HG02763 (cell line): ENCODE data around the gene ANKS1B.
"Not testable (repeated sequence)": the region's sequence is repeated elsewhere in the genome, so short reads cannot be mapped to it uniquely, and the experiment has no call there.

Source experiments
- ATAC-seq: cut with Tn5 transposase; IDR thresholded peaks from one replicate; pipeline ENCODE4 v1.9.1; 2021; ENCODE audit warnings: mild to moderate bottlenecking, moderate library complexity; ENCODE audit not compliant: unreplicated experiment

ANKS1B gene

DNA sequence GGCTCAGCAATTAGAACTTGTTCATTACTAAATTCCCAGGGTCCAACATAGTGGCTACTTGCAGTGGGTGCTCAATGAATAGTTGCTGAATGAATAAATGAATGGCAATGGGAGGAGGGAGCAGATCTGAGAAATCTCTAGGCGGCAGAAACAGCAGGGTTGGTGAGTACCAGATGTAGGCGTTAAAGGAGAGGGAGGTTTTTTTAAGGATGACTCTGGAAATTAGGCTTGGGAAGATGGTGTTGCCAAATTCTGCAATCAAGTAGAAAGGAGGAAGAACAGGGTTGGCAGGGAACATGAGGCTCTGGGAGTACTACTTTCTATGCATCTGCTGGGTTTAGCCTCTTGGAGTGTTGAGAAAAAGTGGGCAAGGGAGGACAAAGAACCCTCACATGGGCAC lies 1132.6 kb downstream of the ANKS1B start:
- no peak for ATAC-seq

DNA sequence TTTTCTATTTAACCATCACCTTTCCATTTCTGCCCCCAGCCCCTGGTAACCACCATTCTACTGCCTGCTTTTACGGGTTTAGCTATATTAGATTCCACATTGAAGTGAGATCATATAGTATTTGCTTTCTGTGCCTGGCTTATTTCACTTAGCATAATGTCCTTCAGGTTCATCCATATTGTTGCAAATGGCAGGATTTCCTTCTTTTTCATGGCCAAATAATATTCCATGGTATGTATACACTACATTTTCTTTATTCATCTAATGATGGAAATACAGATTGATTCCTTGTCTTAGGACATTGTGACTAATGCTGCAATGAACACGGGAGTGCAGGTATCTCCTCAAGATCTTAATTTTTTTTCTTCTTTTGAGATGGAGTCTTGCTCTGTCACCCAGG lies 1137.5 kb downstream of the ANKS1B start:
- ATAC-seq = no peak

DNA sequence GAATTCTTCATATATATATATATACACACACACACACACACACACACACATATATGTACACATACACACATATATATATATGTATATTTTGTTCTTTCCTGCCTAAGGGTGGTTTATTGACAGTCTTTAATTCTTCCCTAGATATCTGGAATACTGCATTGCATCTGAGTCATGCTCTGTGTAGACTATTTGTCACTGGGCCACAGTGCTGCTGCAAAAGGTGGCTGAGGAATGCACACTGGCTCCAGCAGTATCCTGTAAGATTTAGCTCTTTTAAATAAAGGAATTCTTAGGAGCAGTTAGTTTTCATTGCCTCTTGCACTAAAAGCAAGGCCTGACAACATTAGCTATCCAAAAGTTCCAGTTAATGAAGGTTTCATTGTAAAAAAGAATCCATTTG lies 1138.8 kb downstream of the ANKS1B start:
- ATAC-seq = no peak

DNA sequence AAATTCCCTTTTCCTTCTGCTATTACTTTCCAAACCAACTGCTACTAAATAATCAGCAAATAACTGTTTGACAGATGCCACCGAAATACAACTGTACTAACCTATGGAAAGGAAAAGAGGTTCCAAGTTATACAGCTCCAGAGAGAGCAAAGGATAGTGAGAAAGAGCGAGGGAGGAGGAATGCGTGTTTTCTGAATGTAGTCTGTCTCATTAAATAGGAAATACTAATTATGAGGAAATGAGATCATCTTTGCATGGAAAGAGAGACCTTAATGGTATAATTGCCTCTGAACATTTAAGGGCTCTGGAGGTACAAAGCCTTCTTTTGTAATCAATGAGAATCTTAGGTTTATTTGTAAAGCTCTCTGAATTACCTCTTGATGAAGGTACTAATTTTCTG lies 1144.4 kb downstream of the ANKS1B start:
- no peak for ATAC-seq

DNA sequence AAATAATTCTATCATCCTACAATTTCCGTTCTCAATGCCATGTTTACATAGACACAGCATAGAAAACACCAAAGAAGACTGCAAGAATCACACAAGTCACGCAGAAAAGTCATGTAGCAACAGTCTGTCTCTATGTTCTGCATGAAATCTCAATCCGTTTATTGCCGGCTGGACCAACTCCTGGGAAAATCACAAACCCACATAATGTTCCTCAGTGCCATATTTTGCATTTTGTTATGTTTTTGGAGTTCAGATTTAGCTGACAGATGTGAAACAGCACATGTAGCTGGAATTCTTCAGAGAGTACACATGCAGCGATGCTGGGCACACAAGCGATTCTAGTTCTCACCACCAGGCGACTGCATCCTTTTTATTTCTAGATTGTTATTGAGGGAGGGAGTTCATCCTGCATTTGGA lies 1146.5 kb downstream of the ANKS1B start:
- no peak for ATAC-seq

DNA sequence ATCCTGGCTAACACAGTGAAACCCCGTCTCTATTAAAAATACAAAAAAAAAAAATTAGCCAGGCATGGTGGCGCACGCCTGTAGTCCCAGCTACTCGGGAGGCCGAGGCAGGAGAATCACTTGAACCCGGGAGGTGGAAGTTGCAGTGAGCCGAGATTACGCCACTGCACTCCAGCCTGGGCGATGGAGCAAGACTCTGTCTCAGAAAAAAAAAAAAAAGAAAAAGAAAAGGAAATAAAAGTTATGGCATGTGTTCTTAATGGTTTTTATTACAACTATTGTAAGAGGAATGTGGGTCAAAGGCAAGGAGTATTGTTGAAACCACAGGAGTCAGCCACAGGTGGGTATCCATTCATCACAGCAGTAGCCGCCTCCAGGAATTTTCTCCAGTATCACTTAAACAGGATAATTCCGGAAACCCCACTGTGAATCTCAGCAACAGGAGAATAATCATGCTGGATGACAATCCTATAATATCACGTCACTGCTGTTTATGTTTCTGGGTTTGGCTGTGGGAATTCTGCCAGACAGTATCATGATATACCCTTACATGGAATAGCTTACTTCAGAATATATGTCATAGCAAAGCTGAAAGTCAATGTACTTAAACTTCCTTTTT lies 1147.5 kb downstream of the ANKS1B start:
- ATAC-seq = not testable (repeated sequence)

DNA sequence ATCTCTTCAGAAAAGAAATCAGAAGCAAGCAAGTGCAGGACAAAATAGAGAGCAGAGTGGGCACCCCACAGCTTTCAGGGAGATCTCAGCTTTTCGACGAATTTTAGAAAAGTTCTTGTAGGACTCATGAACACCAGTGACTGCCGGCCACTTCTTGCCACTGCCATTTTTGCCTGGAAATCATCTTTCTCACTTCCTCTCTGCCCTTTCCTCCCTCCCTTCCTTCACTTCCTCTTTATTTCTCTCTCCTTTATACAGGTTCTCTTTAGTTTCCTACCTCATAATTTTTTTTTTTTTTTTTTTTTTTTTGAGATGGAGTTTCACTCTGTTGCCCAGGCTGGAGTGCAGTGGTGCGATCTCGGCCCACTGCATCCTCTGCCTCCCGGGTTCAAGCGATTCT lies 1154.1 kb downstream of the ANKS1B start:
- no peak for ATAC-seq

DNA sequence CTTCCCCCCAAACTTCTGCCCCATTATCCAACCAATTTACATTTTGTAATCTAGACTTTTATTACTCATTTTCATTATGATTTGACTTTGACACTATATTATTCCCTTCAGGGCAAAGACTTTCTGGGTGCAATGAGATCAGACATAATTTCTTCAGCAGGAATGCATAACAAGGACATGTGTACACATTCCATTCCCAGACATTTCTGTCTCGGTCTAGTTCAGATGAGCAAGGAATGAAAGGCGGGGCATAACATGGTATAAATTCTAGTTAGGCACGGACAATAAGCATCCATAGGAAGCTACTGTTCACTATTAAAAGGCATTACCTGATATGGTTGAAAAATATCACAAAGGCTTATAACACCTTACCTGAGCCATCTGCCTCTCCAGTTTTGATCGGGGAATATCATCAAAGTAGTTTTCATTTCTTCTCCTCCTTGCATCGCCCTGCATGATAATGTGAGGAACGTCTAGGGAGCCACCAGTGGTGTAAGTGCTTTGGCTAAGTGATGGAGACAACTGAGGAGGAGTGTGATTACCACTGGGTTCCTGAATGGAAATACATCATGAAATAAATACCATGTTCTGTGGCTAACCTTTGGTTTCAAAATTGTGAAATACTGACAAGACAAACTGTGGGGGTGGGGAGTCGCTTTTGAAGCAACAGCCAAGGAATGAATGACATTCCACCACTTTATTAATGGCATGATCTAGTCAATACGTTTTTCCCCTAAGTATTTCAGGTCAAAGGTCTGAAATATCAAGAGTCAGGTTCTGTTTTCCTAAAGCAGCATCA lies 1155.7 kb downstream of the ANKS1B start:
- no peak for ATAC-seq

DNA sequence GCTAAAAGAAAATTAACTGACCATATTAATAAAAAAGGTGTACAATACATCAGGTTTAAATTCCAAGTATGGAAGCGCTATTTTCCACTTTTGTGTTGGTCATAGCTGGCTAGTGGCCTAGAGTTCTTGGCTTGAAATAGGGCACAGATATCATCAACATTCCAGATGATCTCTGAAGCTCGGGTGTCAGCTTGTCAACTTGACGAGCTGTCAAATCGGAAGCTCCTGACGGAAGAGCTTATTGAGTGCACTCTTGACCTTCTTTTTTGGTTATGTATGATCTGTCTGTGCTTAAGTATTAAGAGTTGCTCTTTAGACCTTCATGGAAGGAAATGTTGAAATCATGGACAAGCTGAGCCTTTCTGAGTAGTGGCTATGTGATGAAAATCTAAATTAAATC lies 1161.7 kb downstream of the ANKS1B start:
- no peak for ATAC-seq

DNA sequence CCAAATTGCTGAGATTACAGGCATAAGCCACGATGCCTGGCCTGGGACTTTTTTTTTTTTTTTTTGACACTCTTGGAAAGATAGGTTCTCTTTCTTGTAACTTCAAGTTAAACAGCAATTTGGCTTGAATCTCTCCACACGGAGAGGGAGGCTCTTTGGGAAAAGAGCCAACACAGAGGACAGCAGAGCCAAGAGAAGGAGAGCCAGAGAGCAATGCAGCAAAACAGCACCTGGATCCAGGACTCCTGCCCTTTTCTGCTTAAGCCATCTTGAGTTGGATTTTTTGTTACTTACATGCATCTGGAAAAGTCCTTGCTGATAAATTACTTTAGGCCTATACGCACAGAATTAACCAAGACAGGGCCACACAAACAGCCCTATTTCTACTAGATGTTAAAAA lies 1162.9 kb downstream of the ANKS1B start:
- no peak for ATAC-seq

DNA sequence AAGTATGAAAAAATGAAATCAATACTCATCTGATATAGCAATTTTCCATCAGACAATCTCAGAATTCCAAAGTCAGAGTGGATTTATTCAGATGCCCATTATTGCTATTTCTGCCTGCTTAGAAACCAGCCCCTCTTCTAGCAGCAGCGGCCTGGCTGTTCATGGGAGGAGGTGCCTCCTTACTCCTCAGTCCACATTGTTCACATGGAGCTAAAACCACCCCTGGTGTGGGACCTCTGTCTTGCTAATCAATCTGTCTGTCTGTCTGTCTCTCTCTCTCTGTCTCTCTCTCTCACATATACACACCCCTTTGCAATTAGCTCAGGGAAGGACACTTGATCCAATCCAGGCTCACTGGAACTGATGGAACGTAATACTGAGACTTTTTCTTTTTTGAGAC lies 1163.5 kb downstream of the ANKS1B start:
- no peak for ATAC-seq

DNA sequence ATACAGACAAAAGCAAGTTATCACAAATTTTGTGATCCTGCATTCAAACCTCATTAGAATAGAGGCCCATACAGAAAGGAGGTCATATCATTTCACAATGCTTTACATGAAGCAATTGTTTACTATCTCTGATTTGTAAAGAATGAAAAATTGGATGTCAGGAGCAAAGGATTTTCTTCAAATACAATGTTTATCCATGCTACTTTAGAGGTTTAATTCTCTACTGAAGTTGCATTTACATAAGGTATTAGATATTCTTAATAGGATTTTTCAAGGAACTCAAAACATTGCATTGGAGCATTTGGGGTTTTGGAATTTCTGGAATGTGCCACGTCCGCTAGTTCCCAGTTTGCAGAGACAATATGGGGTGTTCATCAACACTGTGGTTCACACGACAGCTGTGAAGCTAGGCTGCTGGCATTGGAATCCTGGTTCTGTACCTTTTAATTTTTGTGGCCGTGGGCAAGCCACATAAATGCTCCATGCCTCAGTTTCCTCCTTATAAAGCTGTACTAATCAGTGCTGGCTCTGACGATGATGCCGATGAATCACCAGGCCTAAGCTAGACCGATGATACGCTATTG lies 1164.8 kb downstream of the ANKS1B start:
- ATAC-seq = no peak

DNA sequence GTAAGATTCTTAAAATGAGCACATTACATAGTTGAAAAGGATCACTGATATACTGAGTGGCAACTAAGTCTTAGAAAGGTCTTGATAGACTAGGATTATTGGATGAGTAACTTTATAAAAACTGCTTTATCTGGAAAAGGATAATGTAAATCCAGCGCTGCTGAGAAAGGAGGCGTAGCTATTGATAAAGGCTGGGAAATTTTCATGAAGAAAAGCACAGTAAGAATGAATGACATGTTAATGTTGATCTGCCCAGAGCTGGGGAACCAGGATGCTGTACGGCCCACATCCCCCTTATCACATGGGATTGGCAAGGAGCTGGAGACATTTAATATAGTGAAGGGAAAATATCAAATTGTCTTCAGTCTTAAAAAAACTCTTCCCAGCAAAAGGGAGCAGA lies 1165.7 kb downstream of the ANKS1B start:
- no peak for ATAC-seq

DNA sequence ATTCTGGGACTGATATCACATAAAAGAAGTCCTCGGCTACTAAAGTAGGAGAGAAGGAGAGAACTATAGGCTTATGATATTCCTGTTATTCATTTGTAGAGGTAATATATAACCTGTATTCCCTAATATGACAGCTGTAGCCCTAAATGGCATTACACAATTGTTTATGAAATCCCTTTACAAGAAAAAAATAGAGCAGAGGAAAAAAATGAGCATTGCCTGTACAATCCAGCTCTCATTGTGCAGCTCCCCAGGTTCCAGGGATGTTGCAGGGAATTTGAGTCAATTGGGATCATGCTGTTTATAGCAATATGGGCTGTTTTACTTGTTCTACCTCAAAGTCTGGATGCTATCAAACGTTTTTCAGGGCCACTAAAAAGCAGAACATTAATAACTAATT lies 1166.5 kb downstream of the ANKS1B start:
- no peak for ATAC-seq

DNA sequence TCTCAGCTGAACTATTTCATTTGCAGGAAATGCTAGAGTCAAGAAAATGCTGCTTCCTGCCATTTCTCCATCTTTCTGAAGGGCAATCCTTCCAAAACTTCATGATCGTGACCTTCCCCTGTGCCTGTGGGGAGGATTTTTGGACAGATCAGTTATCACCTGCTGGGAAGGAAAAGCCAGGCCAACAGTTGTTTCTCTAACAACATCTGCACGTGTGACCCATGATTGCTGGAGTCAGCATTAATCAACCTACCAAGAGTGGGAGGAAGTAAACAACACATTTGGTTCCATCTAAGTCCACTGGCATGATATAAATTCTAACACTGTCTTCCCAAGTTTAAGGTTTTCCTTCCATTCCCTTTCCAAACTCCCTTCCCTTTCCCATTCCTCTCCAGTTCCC lies 1167.0 kb downstream of the ANKS1B start:
- no peak for ATAC-seq

DNA sequence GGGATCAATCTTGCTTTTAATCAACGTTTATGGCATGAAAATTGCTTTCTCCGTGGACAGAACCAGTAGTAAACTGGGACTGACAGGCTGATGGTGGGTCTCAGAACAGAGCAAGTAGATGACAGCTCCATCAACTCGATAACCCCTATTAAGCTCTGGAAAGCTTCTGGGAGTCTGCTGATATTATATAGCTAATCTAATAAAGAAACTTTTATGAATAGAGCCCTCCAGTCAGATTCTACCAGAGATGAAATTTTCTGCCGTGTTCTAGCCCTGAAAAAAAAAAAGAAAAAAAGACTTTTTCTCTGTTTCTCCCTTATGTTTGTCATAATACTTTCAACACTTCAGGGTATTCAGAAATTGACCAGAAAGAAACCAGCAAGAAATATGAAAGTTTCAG lies 1168.0 kb downstream of the ANKS1B start:
- no peak for ATAC-seq

DNA sequence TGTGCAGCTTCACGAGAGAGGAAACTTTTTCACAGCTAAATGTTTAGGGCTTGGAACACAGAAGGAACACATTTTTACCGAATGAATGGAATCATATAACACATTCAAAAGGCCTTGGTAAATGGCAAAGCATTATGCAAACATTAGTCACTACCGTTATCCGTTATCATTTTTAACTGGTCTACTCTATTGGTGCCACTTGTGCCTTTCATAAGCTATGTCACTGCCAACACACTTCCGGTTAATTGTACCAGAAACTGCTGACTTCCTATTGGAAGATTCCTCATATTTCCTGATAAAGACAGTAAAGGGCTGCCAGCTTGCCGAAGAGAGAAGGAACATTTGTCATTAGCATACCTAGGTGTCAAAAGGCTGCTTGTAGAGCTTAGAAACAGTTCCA lies 1170.5 kb downstream of the ANKS1B start:
- ATAC-seq = no peak

DNA sequence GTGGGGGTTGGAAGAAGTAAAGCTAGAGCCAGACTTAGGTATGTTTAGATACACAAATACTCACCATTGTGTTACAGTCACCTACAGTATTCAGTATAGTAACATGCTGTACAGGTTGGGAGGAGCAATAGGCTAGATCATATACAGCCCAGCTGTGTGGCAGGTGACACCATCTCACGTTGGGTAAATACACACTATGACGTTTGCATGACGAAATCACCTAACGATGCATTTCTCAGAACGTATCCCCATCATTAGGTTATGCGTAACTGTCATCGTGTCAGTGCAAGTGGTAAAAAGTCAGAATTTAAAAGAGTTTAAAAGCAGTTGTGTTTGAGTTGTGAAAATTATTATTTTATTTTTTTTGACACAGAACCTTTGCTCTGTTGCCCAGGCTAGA lies 1172.5 kb downstream of the ANKS1B start:
- ATAC-seq = no peak

DNA sequence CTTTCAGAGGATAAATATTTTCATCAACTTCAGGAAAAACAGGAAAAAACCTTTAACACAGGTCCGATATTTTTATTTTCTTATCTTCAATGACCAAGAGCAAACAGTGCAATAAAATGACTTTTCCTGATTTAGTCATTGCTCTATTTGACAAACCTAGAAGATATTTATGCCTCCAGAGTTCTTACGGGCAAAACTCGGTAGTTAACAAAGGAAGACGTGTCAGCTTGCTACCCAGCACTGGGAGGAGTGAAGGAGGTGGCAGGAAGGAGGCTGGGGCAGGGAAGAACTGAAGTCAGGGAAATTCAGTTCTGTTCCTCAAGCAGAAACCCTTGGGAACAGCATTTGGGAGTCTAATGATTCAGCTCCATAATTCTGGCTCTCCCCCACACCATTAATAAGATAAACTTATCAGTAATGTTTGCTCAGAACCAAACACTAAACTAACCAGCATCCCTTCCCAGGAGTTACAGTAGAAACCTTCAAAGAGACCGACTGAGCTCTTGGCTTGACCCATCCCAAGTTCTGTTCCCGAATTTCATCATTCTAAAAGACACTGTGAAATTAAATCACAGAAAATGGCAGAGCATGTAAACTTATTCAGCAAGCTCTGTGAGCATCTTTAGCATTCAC lies 1176.4 kb downstream of the ANKS1B start:
- ATAC-seq = no peak

DNA sequence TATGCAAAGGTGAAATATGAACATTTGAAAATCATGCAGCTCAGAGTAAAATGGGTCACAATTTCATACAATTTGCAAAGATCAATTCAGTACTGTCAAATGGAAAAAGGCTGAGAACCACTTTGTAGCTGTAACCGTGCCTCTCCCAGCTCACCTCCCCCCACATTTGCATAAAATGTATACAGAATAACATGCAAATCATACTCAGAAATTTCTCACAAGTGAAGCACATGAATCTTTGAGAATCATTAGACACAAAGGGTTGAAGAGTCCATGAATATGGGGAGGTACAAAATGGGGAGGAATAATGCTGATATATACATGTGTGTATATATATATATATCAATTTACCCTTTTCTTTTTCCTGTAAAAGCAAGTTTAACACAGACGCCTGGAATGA lies 1177.5 kb downstream of the ANKS1B start:
- ATAC-seq = no peak

DNA sequence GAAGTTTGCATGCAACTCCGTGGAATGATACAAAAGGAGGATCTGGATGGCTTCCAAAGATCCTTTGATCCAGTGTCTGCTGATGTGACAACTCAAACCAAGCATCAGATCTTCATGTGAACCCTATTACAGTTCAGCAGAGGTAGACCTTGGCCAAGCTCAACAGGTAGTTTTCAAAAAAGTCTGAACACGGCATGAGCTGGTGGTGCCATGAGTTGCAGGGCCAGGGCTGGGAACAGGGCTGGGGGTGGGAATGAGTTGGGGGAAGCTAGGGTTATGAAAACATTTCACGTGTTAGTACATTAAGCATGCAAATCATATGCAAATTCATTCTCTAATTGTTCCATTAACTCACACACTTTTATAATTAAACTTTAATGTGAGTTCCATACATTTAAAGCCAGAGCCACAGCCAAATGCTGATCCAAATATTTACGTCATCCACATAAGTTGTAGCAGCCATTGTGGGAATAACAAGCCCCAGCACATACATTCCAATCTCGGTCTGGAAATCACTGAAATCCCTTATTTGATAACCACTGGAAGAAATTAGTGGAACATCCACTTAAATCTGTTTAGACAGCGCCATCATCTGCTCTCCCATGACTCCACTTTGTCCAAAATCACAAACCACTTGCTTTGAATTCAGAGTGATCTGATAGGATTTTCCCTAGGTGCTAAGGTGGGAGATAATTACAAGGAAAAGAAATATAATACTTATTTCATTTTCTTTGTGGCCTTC lies 1181.1 kb downstream of the ANKS1B start:
- no peak for ATAC-seq
